ENCODE data around the gene TENT5A.

DNA sequence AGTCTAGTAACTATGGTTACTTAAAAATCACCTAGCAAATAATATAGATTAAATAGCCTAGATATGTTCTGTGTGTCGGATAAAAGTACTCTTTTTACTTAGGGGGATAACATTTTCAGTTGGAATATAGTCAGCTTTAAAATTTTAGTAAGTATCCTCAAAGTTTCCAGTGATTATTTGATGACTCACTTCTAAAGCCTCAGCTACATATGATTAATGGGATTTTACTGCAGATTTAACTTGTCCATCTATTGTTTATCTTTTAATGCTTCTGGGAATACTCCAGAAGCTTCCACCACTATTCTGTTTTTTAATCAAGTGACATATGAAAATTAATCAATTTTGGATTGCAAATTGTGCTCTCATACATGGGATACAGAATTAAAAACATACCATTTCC, 8.7 kb upstream of the TENT5A start:
- TF ChIP-seq, protein P1, sequence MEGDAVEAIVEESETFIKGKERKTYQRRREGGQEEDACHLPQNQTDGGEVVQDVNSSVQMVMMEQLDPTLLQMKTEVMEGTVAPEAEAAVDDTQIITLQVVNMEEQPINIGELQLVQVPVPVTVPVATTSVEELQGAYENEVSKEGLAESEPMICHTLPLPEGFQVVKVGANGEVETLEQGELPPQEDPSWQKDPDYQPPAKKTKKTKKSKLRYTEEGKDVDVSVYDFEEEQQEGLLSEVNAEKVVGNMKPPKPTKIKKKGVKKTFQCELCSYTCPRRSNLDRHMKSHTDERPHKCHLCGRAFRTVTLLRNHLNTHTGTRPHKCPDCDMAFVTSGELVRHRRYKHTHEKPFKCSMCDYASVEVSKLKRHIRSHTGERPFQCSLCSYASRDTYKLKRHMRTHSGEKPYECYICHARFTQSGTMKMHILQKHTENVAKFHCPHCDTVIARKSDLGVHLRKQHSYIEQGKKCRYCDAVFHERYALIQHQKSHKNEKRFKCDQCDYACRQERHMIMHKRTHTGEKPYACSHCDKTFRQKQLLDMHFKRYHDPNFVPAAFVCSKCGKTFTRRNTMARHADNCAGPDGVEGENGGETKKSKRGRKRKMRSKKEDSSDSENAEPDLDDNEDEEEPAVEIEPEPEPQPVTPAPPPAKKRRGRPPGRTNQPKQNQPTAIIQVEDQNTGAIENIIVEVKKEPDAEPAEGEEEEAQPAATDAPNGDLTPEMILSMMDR (IDR thresholded peaks at IDR 0.05) = no peak
- TF ChIP-seq POLR2AphosphoS5 (IDR thresholded peaks at IDR 0.05) = no peak
- no peak for TF ChIP-seq POLR2A (IDR thresholded peaks at IDR 0.05)
- no peak for TF ChIP-seq EP300 (IDR thresholded peaks at IDR 0.05)

Measured in suprapubic skin (tissue), 4 donors.